Vagina (tissue), 2 donors: ENCODE data around the gene ERI2.

Source experiments
- CTCF ChIP-seq, 3 experiments: fragments of 450-650 bp in 2 of 3; fragments of 200-600 bp in 1 of 3; sonication (generic) in 1 of 3; IDR thresholded peaks; one replicate each; pipeline ENCODE4 v1.5.1; 2017 to 2019; ENCODE audit warnings: antibody characterized with exemption in 3 of 3, mild to moderate bottlenecking in 2 of 3, moderate library complexity in 2 of 3
- POLR2A ChIP-seq, 2 donors: fragments of 450-650 bp; IDR thresholded peaks; one replicate each; pipeline ENCODE4 v1.6.1; 2017; ENCODE audit warnings: antibody characterized with exemption in 2 of 2, mild to moderate bottlenecking in 2 of 2, moderate library complexity in 2 of 2

GRCh38 chr16:20803192-20803560, 3.1 kb downstream of the ERI2 start:
- TF ChIP-seq POLR2A (IDR thresholded peaks at IDR 0.05) (no peak), CTCF (IDR thresholded peaks at IDR 0.05) (no peak)
